ENCODE results near the gene SNX24.

DNA sequence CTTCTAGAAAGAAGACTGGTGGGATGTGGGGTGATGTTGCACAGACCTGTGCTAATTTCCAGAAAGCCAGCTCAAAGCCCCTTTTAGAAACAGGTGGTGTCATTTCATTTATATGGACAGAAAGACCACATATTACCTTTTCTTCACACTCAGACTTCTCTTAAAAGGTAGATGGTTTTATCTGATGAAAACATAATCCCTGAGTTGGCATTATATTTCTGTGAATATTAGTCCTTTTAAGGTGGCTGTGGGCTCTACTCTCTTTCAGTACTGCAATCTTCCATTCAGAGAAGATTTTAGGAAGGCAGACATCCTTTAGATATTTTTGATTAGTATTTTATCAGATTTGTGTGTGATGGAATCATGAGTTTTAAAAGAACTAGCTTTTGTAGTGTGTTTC, 117.9 kb downstream of the SNX24 start:
- TF ChIP-seq, protein P1, sequence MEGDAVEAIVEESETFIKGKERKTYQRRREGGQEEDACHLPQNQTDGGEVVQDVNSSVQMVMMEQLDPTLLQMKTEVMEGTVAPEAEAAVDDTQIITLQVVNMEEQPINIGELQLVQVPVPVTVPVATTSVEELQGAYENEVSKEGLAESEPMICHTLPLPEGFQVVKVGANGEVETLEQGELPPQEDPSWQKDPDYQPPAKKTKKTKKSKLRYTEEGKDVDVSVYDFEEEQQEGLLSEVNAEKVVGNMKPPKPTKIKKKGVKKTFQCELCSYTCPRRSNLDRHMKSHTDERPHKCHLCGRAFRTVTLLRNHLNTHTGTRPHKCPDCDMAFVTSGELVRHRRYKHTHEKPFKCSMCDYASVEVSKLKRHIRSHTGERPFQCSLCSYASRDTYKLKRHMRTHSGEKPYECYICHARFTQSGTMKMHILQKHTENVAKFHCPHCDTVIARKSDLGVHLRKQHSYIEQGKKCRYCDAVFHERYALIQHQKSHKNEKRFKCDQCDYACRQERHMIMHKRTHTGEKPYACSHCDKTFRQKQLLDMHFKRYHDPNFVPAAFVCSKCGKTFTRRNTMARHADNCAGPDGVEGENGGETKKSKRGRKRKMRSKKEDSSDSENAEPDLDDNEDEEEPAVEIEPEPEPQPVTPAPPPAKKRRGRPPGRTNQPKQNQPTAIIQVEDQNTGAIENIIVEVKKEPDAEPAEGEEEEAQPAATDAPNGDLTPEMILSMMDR (IDR thresholded peaks at IDR 0.05; ENCODE audit: borderline replicate concordance, extremely low read depth, low read length, poor library complexity, severe bottlenecking), result no peak
- no peak for TF ChIP-seq EZH2 (IDR thresholded peaks at IDR 0.05; ENCODE audit: borderline replicate concordance, low read depth, low read length, severe bottlenecking)

Data from DND-41 (cell line).